ENCODE results near the gene MAMDC2.

- TF ChIP-seq CTCF (conservative IDR thresholded peaks at IDR 0.05 in 1 of 2, IDR thresholded peaks at IDR 0.05 in 1 of 2; ENCODE audit: low read depth in 1 of 2, low read length in 2 of 2) (no peak), EZH2 (IDR thresholded peaks at IDR 0.05; ENCODE audit: low read length, missing control alignments) (no peak)
Measured at GRCh38 chr9:70020991-70021571, 22.6 kb upstream of the MAMDC2 start.
